GM19452 (cell line): ENCODE results near the gene OGFOD2.
"Not testable (repeated sequence)": the region's sequence is repeated elsewhere in the genome, so short reads cannot be mapped to it uniquely, and the experiment has no call there.

Experiments used
- ATAC-seq: cut with Tn5 transposase; IDR thresholded peaks from one replicate; pipeline ENCODE4 v1.9.1; 2021; ENCODE audit not compliant: unreplicated experiment

Gene OGFOD2

DNA sequence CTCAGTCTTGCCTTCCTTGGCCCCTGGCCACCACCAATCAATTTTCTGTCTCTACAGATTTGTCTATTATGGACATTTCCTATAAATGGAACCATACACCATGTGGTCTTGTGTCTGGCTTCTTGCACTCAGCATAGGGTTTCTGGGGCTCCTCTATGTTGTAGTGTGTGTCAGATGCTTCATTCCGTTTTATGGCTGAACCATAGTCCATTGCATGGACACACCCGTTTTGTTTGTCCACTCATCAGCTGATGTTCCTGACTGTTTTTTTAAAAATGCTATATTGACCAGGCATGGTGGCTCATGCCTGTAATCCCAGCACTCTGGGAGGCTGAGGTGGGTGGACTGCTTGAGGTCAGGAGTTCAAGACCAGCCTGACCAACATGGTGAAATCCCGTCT is 26.4 kb downstream of the OGFOD2 start:
- ATAC-seq: no peak

GRCh38 chr12:123003257-123003656 is 28.2 kb downstream of the OGFOD2 start:
- no peak for ATAC-seq

GRCh38 chr12:123004287-123004686 is 29.2 kb downstream of the OGFOD2 start:
- ATAC-seq: no peak

DNA sequence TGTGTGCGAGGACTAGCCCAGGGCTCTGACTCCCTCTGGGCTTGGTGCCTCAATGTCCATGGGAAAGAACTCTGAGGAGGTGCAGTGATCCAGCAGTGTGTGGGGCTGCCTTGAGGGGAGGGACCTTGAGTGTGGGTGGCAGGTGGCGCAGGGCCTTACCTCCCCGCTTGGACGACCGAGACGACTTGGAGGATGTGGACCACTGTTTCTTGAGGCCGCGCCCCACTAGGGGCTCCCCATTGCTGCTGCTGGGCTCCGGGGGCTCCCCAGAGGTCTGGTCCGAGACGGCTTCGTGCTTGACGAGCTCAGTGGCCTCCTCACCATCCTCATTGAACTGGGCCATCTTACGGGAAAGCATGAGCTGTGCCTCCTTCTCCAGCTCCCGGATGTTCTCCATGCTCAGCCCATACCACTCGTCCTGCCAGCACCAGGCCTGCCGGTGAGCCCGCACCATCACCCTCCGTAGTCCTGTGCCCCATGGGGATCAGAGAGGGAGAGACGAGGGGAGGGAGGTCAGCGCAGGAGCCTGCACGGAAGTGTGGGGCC is 30.1 kb downstream of the OGFOD2 start:
- no peak for ATAC-seq

DNA sequence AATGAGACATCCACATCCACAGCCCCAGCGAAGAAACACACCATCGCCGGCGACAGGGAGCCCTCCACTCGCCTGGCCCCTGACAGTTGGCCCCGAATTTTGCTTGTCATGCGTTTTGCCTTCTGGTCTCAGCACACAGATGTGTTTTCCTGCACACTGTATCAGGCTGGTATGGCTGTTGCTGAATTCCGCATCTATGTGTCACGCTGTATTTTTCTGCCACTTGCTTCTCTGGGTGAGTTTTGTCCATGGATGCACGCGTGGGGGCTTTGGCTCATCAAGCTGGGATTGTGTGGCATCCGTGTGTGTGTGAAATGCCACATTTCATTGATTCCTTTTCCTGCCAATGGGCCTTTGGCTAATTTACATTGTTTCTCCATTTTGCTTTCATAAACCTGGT is 31.9 kb downstream of the OGFOD2 start:
- no peak for ATAC-seq

DNA sequence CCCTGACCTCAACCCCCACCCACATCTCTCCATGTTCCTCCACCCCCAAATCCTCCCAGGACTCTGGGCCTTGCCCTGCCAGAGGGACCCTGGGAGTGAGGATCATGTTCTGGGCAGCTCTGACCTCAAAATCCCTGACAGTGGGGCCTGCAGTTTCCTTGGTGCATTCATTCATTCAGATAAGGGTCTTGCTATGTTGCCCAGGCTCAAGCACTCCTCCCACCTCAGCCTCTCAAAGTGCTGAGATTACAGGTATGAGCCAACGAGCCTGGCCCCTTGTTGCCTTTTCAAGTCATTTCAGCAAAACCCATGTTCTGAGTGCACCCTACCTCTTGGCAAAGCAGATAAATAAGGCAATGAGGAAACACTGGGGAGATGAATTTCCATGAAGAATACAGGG is 35.1 kb downstream of the OGFOD2 start:
- no peak for ATAC-seq

DNA sequence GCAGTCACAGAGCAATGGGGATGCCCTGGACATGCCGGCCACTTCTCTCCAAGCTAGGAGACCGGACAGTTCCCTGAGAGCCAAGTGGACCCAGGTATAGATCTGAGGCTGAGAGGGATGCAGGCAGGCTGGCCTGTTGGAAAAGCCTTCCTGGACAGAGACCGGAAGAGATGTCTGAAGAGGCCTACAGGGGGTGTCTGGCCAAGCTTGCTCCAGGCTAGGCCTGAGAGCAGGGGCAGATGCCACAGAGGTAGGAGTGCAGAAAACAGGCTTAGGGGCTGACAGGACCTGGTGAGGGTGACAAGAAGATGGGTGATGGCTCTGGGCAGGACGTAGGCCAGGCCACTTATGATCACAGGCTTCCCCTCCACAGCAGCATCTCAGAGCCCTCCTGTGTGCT is 35.6 kb downstream of the OGFOD2 start:
- no peak for ATAC-seq

- ATAC-seq: no peak
These were observed 36.7 kb downstream of the OGFOD2 start for GRCh38 chr12:123011701-123012100.

GRCh38 chr12:123013185-123014095 is 38.4 kb downstream of the OGFOD2 start:
- no peak for ATAC-seq

GRCh38 chr12:123014473-123014872 is 39.4 kb downstream of the OGFOD2 start:
- ATAC-seq: not testable (repeated sequence)

DNA sequence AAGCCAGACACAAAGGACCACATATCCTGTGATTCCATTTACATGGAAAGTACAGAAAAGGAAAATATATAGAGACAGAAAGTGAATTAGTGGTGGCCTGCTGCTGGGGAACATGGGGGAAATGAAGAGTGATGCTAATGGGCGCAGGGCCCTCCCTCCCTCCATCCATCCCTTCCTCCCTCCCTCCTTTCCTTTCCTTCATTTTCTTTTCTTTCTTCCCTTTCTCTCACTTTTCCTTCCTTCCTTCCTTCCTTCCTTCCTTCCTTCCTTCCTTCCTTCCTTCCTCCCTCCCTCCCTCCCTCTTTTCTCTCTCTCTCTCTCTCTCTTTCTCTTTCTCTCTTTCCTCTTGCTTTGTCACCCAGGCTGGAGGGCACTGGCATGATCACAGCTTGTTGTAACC is 42.7 kb downstream of the OGFOD2 start:
- no peak for ATAC-seq

DNA sequence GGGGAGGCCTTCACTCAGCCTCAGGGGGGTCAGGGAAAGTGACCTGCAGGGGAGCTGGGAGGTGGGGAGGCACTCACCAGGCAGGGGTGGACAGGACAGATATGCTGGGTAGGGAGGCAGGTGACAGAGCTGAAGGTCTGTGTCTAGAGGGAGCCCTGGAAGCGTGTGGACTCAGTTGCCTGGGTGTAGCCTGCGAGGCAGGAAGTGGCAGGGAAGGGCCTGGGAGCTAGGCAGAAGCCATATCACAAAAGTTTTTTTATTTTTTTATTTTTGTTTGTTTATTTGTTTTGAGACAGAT is 44.7 kb downstream of the OGFOD2 start:
- ATAC-seq: no peak

DNA sequence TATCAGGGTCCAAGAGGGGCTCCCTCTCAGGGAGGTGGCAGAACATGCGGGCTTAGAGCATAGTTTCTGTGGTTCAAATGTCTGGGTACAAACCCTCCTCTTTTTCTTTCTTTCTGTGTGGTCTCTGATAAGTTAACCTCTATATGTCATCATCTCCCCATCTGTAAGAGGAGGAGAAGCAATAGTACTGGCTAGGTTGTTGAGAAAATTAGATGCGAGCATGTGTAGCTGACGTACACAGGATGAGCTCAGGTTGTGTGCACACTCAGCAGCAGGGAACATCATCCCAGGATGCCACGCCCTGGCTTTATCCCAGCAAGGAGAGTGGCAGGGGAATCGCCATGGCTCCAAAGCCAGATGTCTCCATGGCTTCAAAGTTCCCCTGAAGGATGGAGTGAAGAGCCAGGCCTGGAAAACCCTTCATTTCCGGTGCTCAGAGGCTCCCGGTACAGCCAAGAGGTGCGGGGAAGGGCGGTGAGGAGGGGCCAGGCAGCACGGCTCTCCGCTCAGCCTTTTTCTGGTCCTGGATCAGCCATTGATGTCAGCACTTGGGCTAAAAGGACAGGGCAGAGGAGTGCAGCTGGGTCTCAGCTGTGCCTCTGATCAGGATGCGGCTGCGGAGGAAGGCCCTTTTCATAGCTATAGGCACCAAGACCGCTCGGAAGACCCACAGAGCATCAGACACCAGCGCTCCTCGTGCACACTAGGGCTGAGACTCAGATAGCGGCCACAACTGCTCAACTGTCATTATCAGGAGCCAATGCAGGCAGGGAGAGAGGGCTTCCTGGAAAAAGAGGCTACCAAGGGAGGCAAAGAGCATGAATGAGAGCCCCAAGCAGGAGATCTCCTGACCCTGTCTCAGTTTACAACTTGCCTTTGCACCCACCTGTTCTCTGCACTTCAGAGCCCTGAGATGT is 46.9 kb downstream of the OGFOD2 start:
- ATAC-seq: no peak

DNA sequence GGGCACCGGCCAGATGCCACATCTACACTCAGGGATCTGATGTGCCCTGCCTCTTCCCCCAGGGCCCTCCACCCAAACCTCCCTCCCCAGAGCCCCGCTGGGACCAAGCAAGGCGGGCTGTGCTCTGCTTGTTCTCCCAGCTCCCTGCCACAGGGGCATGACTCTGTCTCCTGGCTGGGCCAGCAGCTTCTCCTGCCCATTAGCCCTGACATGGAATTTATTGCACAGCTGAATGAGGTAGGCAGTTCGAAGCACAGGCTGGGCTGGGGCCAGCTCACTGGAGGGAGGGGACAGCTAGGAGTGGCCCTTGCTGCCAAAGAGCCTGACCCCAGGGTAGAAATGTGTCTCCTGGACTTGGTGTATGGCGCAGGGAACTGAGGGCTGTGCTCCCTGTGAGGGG is 47.8 kb downstream of the OGFOD2 start:
- ATAC-seq: no peak

GRCh38 chr12:123024819-123025391 is 49.9 kb downstream of the OGFOD2 start:
- ATAC-seq: no peak

DNA sequence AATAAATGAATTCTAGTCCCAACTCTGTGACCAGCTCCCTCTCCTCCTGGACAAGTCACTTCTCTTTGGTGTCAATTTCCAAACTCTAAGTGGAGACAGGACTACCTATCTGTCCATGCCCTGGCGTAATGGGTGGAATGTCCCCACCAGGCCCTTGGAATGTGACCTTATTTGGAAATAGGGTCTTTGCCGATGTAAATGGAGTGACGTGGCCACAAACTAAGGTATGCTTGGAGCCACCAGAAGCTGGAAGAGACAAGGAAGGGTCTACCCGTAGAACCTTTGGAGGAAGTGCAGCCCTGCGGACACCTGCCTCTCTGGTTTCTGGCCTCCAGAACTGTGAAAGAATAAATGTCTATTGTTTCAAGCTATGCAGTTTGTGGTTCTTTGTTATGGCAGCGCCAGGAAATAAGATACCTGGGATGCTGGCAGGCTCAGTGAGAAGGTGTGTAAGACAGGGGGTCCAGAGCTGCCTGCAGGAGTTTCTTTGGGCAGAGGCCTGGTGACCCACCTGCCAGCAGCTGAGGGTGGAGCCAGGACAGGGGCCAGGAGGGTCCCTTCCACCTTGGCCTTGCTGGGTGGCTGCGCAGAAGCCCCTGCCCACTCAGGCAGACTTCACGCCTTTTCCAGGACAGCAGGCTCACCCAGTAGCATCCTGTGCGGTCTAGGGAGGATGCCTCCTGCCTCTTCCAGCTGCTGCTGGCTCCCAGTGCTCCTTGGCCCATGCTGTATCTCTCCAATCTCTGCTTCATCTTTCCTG is 51.2 kb downstream of the OGFOD2 start:
- no peak for ATAC-seq

DNA sequence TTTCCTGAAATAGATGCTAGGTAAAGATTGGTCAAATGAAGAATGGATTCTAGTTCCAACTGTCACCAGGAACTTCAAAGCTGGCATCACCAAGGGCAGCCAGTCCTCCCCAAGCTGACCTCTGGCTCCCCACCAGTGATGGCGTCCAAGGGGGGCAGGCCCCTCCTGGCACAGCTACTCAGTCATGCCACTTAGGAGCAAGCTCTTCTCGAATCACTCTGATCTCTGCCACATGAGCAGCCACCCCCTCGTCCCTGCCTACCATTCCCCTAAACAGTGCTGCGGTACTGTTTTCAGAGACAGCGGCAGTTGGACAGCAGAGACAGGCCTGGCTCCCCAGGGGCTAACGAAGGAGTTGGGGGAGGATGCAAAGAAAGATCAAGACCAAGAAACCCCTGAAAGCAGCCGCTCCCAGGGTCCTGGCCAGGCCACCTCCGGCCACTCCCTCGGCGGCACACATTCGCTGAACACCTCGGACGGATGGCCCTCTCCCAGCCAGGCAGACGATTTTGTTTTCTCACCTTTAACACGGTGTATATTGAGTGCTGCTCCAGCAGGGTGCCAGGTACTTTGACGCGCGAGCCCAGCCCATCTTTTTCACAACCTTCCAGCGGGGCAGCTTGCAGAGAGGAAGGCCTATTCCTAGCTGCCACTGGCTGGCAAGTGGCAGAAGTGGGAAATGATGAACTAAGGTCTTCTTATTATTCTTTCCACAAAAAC is 52.8 kb downstream of the OGFOD2 start:
- ATAC-seq: no peak

GRCh38 chr12:123028475-123028874 is 53.4 kb downstream of the OGFOD2 start:
- no peak for ATAC-seq

GRCh38 chr12:123029550-123029949 is 54.5 kb downstream of the OGFOD2 start:
- no peak for ATAC-seq
